Raji (cell line): Measurements from ENCODE around the gene ACADSB.

Experiments used
- POLR2A ChIP-seq: IDR thresholded peaks from 2 replicates; pipeline ENCODE4 v1.6.1; 2011; ENCODE audit warnings: low read depth, low read length, control low read depth; ENCODE audit not compliant: insufficient read depth

ACADSB gene

GRCh38 chr10:123017421-123018165 lies 8.8 kb downstream of the ACADSB start:
- TF ChIP-seq POLR2A: no peak

GRCh38 chr10:123018531-123018930 lies 9.7 kb downstream of the ACADSB start:
- no peak for TF ChIP-seq POLR2A

GRCh38 chr10:123019264-123019663 lies 10.5 kb downstream of the ACADSB start:
- TF ChIP-seq POLR2A: no peak

GRCh38 chr10:123019941-123020703 lies 11.3 kb downstream of the ACADSB start:
- no peak for TF ChIP-seq POLR2A

- TF ChIP-seq POLR2A: no peak
Observed at GRCh38 chr10:123021517-123021916, 12.7 kb downstream of the ACADSB start.

GRCh38 chr10:123024540-123024939 lies 15.7 kb downstream of the ACADSB start:
- no peak for TF ChIP-seq POLR2A

- no peak for TF ChIP-seq POLR2A
Observed at GRCh38 chr10:123026302-123026701, 17.5 kb downstream of the ACADSB start.

GRCh38 chr10:123027861-123028260 lies 19.1 kb downstream of the ACADSB start:
- TF ChIP-seq POLR2A: no peak

- no peak for TF ChIP-seq POLR2A
Observed at GRCh38 chr10:123031124-123031523, 22.3 kb downstream of the ACADSB start.

- no peak for TF ChIP-seq POLR2A
Observed at GRCh38 chr10:123034332-123034731, 25.5 kb downstream of the ACADSB start.

GRCh38 chr10:123035467-123036086 lies 26.8 kb downstream of the ACADSB start:
- TF ChIP-seq POLR2A: no peak

- TF ChIP-seq POLR2A: no peak
Observed at GRCh38 chr10:123038782-123039631, 30.2 kb downstream of the ACADSB start.

- TF ChIP-seq POLR2A: no peak
Observed at GRCh38 chr10:123039632-123039930, 30.8 kb downstream of the ACADSB start.

GRCh38 chr10:123042708-123043408 lies 34.1 kb downstream of the ACADSB start:
- no peak for TF ChIP-seq POLR2A
